ENCODE results near the gene PARD3.

DNA sequence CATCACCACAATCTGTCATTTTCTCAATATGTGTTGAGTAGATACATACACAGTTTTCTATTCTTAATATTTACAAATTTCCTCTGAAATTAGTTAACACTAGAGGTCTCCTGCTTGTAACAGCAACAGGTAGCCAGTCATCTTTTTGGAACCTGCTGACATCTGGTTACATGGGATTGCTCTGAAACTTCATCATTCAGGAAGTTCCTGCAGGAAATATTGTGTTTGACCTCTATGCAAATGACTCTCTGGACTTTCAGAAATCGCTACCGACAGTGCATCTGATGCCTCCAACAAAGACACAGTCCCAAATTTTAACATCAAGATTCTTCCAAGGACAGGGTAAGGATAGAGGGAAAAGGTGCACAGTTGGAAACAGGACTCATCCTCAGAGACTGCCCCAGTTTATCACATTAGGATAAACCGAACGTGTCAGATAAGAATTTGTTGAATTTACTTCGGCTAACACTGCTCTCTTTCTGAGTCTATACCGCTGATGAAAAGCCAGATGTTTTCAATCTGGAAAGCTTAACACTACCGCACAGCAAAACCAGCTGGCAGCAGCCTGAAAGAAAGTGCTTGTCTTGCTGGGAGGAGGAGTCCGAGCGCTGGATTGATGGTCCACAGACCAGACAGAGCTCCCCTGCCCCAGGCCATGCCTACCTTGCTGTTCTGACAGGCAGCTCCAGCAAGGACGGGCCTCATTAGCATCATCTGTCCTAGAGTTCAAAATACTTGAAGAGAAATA lies 633.4 kb downstream of the PARD3 start:
- TF ChIP-seq EZH2 (IDR thresholded peaks at IDR 0.05; ENCODE audit: insufficient read depth, poor library complexity, severe bottlenecking): no peak
- no peak for TF ChIP-seq EZH2phosphoT487 (IDR thresholded peaks at IDR 0.05; ENCODE audit: insufficient read depth, low read depth)
